HT1080 (cell line): ENCODE data around the gene NRG2. TPM values are rescaled to one million over a fixed set of nuclear protein-coding genes. Genes with fewer than 3 reads are reported as not detected.

Experiments
- DNase-seq: peaks from one replicate; pipeline ENCODE4 v3.0.0-alpha.2; 2015; ENCODE audit warnings: low read depth
- total RNA-seq: library from RNA; depleted of rRNA; stranded (reverse); fragments of >200 nt; shearing (Covaris generic); gene quantifications from 2 replicates; pipeline ENCODE4 v1.2.3, GENCODE V29; 2014

Gene NRG2
- total RNA-seq, 1 experiment from 2014 or later = 10.4 TPM

GRCh38 chr5:139816566-139816965, 226.5 kb downstream of the NRG2 start:
- no peak for DNase-seq

DNA sequence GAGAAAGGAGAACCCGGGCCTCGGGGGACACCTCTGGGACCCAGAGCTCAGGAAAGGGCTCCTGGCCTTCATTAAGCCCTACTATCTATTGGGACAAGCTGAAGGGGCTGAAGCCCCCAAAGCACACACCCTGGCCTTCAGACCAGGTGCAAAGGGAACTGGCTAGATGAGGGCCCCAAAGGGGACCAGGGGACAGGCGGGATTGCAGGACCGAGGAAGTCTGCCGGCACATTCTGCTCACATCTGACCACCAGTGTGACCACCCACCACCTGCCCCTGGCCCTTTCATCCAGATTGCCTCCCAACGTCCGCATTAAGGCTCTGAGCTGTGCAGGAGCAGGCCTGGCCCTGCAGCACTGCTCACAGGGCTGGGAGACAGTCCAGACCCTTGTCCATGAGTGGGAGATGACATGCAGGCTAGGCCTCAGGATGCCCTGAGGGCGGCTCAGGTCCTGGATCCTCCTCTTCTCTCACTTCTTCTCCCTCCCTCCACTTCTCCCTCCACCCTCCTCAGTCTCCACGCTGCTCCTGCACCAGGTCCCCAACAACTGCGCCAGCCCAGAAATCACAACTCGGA, 228.3 kb downstream of the NRG2 start:
- DNase-seq = no peak

DNA sequence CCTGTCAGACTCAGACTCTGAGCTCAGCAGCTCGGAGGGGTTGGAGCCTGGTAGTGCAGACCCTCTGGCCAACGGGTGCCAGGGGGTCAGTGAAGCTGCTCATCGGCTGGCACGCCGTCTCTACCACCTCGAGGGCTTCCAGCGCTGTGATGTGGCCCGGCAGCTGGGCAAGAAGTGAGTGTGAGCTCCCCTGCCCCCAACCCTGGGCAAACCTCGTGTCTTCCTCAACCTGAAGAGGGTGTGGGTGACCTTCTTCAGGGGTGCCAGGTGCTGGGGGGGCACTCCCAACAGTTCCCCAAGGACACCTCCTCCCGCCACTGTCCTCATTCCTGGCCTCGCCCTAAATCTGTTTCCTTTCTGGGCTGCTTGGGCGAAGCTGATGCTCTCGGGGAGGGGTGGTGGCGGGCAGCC, 228.9 kb downstream of the NRG2 start:
- no peak for DNase-seq

GRCh38 chr5:139812836-139813805, 230.0 kb downstream of the NRG2 start:
- no peak for DNase-seq

- DNase-seq = no peak
Observed at GRCh38 chr5:139812323-139812722, 230.8 kb downstream of the NRG2 start.

DNA sequence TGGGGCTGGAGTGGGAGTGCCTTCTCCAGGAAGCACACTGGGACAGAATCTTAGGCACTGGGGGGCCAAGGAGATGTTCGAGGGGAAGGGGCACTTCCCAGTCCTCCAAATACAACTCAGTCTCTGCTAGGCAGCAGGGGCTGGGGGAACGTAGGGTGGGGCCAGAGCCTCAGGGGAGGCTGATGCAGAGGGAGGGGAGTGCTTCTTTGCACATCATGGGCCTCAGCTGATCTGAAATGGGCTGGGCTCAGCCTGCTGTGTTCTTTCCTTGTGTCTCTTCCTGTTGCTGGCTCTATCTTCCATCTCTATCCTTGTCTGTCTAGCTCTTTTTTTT, 231.9 kb downstream of the NRG2 start:
- no peak for DNase-seq

- DNase-seq = no peak
Observed at GRCh38 chr5:139810341-139811273, 232.5 kb downstream of the NRG2 start.

GRCh38 chr5:139809331-139809810, 233.7 kb downstream of the NRG2 start:
- no peak for DNase-seq

- DNase-seq = peak; percentile 39
Observed at GRCh38 chr5:139808481-139809330, 234.4 kb downstream of the NRG2 start.

- no peak for DNase-seq
Observed at GRCh38 chr5:139807647-139808030, 235.5 kb downstream of the NRG2 start.

- no peak for DNase-seq
Observed at GRCh38 chr5:139806726-139807646, 236.1 kb downstream of the NRG2 start.

DNA sequence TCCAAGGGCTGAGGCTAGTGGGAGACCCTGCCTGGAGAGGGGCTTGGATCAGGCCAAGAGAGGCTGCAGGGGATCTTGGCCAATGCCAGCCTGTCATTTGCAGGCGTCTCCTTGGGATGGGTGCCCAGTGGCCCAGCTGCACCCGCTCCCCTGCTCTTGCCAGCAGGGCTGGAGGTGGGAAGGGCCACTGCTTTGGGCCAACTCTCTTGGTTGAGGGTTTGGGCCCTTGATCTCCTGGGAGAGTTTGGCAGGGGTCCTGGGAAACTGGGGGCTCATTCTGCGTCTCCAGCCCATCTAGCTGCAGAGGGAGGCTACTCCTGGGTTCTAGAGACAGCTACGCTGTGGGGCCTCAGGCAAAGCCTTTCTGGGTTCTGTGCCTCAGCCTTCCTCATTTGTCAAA, 237.0 kb downstream of the NRG2 start:
- no peak for DNase-seq

DNA sequence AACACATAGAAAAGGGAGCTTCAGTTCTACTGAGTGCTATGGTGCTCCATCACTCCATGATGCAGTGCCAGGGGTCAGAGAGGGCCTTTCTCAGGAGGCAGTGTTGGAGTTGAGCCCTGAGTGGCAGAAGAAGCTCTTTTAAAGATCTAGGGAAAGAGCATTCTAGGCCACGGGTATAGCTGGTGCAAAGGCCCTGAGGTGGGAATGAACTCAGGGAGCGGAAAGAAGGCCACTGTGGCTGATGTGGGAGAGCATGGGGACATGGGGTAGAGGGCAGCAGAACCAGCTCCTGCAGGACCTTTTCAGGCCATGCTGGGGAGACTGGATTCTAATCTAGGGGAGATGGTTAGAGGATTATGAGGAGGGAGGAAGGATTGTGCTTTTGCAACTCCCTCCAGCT, 237.6 kb downstream of the NRG2 start:
- DNase-seq = no peak

GRCh38 chr5:139804800-139805397, 238.2 kb downstream of the NRG2 start:
- DNase-seq = no peak

GRCh38 chr5:139803978-139804377, 239.1 kb downstream of the NRG2 start:
- no peak for DNase-seq

DNA sequence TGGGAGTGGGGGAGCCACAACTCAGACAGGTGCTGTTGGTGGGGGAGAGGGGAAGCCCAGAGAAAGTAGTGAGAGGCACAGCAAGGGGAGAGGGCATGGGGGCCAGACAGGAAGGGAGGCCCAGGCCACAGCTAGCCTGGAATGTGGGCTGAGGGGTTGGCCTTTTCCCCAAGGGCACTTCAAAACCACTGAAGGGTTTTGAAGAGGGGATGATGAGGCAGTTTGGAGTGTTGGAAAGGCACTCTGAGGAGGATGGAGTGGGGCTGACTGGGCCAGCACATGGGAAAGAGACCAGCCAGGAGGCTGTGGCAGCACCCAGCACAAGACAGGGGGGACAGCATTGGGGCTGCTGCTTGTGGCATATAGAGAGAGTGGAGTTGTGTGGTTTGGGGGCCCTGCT, 243.7 kb downstream of the NRG2 start:
- DNase-seq = no peak

DNA sequence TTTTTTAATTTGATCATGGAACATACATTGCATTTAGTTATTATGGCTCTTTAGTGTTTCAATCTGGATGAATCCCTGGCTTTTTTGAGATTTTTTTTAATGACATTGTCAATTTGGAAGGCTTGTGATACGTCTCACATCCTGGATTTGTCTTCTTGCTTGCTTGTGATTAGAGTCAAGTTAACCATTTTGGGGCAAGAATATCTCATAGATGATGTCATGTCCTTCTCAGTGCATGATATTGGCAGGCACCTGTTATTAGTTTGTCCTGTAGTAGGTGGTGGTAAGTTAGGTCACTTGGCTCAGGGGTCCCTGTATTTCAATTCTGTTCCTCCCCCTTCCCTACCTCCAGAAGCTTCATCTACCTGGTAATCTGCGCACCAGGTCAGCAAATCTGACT, 244.2 kb downstream of the NRG2 start:
- no peak for DNase-seq

- DNase-seq = no peak
Observed at GRCh38 chr5:139797856-139798510, 245.1 kb downstream of the NRG2 start.

- no peak for DNase-seq
Observed at GRCh38 chr5:139797335-139797734, 245.8 kb downstream of the NRG2 start.
